DMS114 treated with DMSO at 0.1 percent for 48 hours (cell line): ENCODE data around the gene DNPH1.

Experiments used
- DNase-seq: peaks from one replicate; lab custom pipeline; 2025; ENCODE audit not compliant: unreplicated experiment; lab: John Stamatoyannopoulos, UW

DNPH1 gene

DNA sequence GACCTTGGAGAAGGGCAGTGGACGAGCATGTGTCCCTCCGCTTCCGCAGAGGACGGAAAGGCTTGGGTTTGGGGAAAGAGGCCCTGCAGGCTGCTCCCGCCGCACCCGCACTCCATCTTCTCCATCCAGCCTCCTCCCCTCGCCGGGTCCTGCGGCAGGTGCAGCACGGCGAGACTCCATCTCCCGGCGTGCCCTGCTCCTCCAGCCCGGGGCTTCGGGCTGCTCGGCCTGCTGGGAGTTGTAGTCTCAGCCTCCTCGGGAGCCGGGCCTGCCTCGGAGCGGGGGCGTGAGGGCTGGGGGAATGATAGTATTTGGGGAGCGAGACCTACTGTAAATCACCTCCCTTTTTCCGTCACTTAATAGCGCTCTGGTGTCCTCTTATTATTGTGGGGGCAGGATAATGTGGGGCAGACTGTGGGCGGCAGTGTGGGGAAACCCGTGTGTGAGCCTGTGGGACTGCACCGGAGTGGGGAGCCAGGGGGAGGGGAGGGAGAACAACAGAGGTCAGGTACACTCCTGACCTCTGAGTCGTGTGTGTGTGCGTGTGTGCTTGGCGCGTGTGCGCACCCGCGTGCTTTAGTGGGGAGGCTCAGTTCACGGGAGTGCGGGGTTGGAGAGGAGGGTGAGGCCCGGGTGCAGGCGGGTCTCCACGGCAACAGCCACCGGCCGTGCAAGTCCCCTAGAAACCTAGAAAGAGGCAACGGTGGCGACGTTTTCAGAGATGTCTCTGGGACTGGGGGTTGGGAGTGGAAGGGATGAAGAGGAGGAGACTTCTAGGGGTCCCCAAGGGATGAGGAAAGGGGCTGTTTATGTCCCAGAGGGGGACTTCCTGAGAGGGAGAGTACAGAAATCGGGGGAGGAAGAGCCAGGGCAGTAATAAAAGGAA is 18.1 kb upstream of the DNPH1 start:
- peak; percentile 73 for DNase-seq

GRCh38 chr6:43246301-43247113 is 17.2 kb upstream of the DNPH1 start:
- no peak for DNase-seq

- no peak for DNase-seq
Observed at GRCh38 chr6:43243664-43244321, 14.5 kb upstream of the DNPH1 start.

DNA sequence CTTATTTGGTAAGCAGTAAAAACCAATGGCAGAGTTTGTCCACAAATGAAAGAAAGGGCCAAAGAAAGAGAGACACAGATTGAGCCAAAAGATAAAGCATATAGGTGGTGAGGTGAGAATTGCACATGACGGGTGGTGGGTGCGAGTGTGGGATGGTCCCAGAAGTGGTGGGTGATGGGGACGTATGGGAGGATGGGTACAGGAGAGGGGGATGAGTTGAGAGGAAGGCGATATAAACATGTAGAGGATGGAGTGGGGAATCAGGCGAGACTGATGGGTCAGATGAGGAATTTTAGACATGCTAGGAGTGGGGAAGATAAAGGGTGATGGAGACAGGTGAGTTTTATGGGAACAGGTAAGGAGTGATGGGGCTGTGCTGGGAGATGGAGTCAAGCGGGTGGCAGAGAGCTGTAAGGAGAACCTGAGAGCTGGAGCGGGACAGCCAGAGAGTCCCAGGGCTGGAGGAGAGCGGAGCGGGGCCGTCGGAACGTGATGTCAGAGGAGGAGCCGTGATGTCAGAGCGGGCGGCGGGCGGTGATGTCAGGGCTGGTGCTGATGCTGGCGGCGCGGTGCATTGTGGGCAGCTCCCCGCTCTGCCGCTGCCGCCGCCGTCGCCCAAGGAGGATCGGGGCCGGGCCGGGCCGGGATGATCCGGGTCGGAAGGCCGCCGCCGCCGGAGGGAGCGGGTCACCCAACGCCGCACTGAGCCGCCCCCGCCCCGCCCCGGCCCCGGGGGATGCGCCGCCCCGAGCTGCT is 13.8 kb upstream of the DNPH1 start, which contains the start of gene TTBK1:
TTBK1 (plus strand) TSS at position 574 of the 756 bp plus-strand sequence. CDS start 3,180 bp downstream, outside the sequence.
- no peak for DNase-seq

DNA sequence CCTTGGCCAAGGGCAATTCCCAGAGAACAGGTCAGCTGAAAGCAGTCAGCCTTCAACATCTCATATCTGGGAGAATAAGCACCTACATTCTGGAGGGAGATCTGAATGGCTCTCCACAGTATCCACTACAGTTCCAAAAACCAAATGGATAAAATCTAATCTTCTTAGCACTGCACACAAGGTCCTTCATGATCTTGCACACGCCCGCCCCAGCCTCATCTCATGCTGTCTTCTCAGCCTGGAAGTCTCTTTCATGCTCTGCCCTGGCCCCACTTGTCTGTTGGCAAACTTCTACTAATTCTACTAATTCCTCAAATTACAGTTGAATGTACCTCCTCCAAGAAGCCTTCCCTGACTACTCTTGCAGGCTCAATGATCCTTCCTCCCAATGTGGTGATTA is 12.2 kb upstream of the DNPH1 start:
- no peak for DNase-seq

DNA sequence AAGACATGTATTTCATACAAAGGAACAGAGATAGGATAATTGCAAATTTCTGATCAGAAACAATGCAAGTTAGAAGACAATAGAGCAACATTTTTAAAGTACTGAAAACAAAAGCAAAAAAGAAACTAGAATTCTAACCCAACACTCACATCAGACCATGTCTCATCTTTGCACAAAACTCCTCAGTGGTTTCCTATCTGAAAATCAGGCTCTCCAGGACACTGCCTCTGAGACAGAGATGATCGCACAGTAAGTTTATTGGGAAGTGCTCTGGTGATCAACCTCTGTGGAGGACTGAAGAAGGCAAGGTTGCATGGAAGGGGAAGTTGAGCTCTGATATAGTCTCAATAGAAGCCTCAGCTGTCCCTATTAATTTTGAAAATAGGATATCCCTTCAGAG is 11.7 kb upstream of the DNPH1 start:
- DNase-seq = no peak

- no peak for DNase-seq
Observed at GRCh38 chr6:43239054-43239453, 9.8 kb upstream of the DNPH1 start.

GRCh38 chr6:43235841-43236240 is 6.6 kb upstream of the DNPH1 start:
- DNase-seq = no peak

GRCh38 chr6:43231735-43232450 is 2.6 kb upstream of the DNPH1 start:
- DNase-seq = no peak

GRCh38 chr6:43231053-43231452 is 1.8 kb upstream of the DNPH1 start:
- no peak for DNase-seq

DNA sequence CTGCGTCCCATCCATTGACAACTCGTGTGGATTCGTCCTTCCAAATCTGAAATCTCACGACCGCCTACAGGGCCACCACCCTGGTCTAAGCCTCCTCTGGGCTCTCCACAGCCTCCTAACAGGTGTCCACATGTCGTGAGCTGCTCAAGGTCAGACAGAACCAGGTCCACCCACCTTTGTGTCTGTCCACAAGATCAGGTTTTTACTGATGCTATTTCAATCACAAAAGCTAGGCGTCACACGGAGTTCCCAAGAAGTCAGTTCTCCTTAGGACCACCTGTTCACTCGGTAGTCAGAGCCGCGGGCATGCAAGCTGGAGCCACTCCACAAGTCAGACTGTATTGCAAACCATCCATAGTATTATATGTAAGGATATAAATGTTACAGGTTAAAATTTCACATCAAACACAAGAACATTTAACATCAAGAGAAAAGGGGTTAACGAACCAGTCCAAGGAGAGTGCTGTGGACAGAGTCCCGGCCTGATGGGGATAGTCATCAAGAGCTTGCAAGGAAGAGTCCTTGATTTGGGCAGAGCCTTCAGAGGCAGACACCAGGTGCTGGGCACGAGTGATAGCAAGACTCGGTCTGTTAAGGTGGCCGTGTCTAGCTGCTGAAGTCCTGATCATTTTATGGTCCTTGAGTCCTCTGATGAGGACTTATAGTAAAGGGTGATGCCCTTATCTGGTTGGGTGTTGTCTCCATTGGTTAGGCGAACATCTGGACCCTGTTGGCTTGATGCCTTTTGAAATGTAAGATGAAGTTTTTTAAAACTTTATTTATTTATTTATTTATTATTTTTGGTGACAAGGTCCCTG is 731 bp upstream of the DNPH1 start:
- no peak for DNase-seq

DNA sequence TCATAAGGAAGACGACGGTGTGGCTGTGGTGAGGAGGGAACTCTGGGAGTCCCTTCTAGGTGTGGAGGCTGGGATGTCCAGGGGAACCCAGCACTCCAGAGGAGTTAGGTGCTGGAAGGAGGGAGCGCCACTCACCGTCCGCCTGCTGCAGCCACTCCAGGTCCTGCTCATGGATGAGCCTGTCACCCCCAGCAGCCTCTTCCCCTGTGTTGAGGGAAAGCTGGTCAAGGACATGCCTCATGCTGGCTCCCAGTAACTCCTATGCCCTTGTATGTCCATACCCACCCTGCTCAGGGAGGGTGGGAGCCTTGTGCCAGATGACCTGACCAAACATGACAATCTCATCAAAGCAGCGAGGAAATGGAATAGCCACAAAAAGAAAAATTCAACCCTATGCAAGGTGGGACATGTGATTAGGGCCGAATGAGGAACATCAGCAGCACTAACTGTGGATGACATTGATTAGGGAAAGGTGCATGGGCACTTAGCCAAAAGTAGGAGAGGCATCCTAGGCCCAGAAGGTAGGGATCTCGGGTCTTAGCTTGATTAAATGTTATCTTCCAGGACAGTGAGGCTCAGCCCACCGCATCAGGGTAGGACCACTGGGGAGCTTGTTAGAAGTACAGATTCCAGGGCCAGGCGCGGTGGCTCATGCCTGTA is 3.0 kb downstream of the DNPH1 start:
- DNase-seq = no peak

DNA sequence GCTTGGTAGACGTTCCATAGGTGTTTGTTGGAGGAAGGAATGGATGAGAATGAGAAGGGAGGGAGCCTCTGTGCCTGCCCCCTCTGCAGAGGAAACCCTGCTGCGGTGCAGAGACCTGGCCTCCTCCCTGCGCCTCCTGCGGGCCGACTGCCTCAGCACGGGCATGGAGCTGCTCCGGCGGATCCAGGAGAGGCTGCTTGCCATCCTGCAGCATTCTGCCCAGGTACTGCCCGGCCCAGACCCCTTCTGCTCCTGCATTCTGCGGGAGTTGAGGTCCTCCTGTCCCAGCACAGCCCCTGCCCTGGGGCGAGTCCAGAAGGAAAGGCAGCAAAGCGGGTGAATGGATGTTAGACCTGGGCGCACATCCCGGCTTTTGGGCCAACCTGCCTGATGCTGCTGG is 6.1 kb downstream of the DNPH1 start:
- DNase-seq = no peak

DNA sequence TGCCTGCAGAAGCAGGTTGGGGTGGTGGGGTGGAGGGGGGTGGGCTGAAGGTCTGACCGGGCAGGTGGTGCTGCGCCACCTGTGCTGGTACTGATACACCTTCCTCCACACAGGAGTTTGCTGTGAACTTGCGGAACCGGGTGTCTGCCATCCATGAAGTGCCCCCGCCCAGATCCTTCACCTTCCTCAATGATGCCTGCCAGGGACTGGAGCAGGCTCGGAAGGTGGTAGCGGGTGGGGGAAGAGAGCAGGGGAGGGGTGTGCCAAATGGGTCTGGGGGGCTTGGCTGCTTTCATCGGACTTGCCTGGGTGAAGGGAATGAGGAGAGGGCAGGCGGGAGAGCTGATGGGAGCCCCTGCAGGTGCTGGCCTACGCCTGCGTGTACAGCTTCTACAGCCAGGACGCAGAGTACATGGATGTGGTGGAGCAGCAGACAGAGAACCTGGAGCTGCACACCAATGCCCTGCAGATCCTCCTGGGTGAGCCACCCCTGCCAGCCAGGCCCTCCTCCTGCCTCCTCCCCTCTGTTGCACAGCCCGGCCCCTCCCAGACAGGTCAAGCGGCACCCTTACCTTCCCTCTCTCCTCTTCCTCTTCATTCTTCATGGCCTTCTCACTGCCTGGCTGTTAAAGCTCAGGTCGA is 6.7 kb downstream of the DNPH1 start:
- DNase-seq = no peak

DNA sequence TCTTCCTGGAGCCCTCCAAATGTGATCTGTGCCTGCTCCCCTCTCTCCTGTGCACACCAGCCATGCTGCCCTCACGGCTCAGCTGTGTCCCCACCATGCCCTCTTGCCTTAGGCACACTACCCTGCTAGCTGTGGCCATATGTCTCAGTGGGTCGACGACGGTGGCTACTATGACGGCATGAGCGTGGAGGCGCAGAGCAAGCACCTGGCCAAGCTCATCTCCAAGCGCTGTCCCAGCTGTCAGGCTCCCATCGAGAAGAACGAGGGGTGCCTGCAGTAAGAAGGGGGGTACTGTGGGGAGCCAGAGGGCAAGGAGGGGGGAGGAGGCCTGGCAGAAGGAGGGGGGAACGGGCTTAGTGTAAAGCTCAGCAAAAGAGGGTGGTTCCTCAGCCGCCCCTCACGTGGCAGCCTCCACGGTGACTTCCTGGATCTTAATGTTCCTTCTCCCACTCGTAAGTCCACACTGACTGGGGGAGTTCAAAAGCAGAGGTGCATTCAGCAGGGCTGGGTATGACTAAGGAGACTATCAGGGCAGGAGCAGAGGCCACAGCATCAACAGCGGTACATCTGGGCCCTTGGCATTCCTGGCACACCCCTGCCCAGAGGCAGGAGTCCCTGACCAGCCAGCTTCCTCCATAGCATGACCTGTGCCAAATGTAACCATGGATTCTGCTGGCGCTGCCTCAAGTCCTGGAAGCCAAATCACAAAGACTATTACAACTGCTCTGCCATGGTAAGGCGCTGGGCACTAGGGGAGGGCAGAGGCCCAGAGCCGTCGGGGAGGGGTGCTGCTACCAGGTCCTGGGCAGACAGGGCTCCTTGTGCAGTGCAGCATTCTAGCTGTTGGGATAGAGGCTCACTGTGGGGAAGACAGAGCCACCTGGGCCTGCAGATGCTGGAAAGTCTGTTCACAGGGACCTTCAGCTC is 8.0 kb downstream of the DNPH1 start:
- DNase-seq = no peak

- no peak for DNase-seq
Observed at GRCh38 chr6:43220439-43220951, 8.8 kb downstream of the DNPH1 start.

DNA sequence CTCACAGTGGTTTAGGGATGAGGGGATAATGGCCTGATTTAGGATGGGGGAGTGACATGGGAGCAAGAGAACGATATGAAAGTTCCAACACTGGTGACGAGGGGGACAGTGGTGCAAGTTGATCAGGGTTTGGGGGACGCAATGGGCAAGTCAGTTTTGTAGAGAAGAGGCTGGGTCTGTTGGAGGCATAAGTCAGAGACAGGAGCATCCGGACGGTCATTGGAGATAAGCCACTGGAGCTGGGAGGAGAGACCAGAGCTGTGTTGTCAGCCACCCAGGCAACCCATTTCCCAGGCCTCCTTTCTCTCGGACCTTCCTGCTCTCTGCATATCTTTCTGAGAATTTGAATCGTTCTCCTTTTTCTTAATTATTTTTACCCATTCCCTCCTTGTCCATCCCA is 9.5 kb downstream of the DNPH1 start:
- DNase-seq = no peak
